Fibroblast of upper back skin (primary cell): Measurements from ENCODE around the gene KLF2.

ENCODE experiments used
- DNase-seq: peaks from one replicate; pipeline ENCODE4 v3.0.0-alpha.2; 2013

KLF2 gene

GRCh38 chr19:16365300-16365996, 40.8 kb downstream of the KLF2 start:
- DNase-seq: no peak

- DNase-seq: no peak
Observed at GRCh38 chr19:16366056-16366432, 41.4 kb downstream of the KLF2 start.

- no peak for DNase-seq
Observed at GRCh38 chr19:16366433-16367260, 42.0 kb downstream of the KLF2 start.

GRCh38 chr19:16367261-16367683, 42.6 kb downstream of the KLF2 start:
- no peak for DNase-seq

GRCh38 chr19:16368385-16369305, 44.0 kb downstream of the KLF2 start:
- no peak for DNase-seq

- no peak for DNase-seq
Observed at GRCh38 chr19:16369306-16369663, 44.7 kb downstream of the KLF2 start.

- DNase-seq: no peak
Observed at GRCh38 chr19:16369664-16370576, 45.3 kb downstream of the KLF2 start.

- no peak for DNase-seq
Observed at GRCh38 chr19:16370641-16371391, 46.2 kb downstream of the KLF2 start.

GRCh38 chr19:16371540-16371986, 46.9 kb downstream of the KLF2 start:
- no peak for DNase-seq

- no peak for DNase-seq
Observed at GRCh38 chr19:16372065-16372915, 47.7 kb downstream of the KLF2 start.

GRCh38 chr19:16373079-16373478, 48.5 kb downstream of the KLF2 start:
- DNase-seq: no peak

GRCh38 chr19:16373532-16373931, 48.9 kb downstream of the KLF2 start:
- peak; percentile 26 for DNase-seq

- no peak for DNase-seq
Observed at GRCh38 chr19:16373989-16374388, 49.4 kb downstream of the KLF2 start.

- no peak for DNase-seq
Observed at GRCh38 chr19:16374436-16374835, 49.8 kb downstream of the KLF2 start.

- DNase-seq: no peak
Observed at GRCh38 chr19:16375157-16375935, 50.7 kb downstream of the KLF2 start.

GRCh38 chr19:16375936-16376185, 51.2 kb downstream of the KLF2 start:
- no peak for DNase-seq

GRCh38 chr19:16376241-16376640, 51.6 kb downstream of the KLF2 start:
- DNase-seq: no peak

- DNase-seq: no peak
Observed at GRCh38 chr19:16376649-16377048, 52.0 kb downstream of the KLF2 start.

GRCh38 chr19:16377521-16377920, 52.9 kb downstream of the KLF2 start:
- DNase-seq: no peak
